HG03575 (cell line): ENCODE results near the gene POC1A.

Source experiments
- ATAC-seq: cut with Tn5 transposase; IDR thresholded peaks from one replicate; pipeline ENCODE4 v1.9.1; 2021; ENCODE audit not compliant: unreplicated experiment, insufficient number of reproducible peaks, low FRiP score; ENCODE audit errors: extremely low read depth

The POC1A gene

DNA sequence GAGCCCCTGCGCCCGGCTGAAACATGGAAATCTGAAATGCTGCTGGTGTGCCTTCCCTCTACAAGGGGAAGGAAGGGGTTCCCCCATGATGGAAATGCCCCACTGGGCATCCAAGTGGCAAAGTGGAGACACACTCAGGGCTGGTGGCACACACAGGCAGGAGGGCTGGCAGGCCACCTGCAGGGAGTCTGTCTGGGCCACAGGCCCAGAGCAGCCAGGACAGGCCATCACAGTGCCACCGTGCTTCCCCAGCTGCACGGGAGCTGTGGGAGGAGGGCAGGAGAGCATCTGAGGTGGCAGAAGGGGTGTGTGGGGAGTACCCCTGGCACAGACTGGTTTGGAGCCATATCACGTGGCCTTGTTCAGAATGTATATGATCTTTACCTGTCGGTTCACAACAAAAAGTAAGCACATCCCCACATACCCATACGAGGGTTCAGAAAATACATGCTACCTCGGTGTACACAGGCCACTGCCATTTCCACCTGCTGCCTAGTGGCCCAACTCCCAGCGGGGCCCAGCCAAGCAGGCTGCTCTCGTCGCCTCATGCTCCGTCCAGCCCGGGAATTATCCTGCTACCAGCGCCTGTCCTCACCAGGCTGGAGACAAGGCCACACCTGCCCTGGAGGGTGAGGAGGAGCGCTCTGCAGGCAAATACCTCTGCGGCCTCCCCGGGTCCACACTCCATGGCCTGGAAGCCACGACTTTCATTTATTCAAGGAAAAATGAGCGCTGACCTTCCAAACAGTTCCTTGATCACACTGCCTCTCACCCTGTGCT, 75.3 kb downstream of the POC1A start:
- no peak for ATAC-seq

DNA sequence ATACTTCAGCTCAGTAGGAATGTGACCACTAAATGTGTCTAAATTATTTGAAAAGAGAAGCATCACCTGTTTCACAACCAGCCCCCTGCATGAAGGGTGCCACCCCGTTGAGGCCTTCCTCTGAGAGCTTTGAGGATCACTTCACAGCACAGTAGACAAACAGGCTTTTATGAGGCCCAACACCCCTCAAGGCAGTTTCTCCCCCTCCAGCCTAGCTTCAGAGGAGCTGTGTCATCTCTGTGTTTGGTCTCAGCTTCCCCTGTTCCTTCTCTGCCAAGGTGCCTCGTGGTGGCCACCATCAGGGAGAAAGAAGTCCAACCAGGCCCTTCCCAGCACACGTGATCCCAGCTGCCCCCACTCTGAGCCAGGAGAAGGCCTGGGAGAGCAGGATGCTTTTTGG, 76.3 kb downstream of the POC1A start:
- no peak for ATAC-seq

DNA sequence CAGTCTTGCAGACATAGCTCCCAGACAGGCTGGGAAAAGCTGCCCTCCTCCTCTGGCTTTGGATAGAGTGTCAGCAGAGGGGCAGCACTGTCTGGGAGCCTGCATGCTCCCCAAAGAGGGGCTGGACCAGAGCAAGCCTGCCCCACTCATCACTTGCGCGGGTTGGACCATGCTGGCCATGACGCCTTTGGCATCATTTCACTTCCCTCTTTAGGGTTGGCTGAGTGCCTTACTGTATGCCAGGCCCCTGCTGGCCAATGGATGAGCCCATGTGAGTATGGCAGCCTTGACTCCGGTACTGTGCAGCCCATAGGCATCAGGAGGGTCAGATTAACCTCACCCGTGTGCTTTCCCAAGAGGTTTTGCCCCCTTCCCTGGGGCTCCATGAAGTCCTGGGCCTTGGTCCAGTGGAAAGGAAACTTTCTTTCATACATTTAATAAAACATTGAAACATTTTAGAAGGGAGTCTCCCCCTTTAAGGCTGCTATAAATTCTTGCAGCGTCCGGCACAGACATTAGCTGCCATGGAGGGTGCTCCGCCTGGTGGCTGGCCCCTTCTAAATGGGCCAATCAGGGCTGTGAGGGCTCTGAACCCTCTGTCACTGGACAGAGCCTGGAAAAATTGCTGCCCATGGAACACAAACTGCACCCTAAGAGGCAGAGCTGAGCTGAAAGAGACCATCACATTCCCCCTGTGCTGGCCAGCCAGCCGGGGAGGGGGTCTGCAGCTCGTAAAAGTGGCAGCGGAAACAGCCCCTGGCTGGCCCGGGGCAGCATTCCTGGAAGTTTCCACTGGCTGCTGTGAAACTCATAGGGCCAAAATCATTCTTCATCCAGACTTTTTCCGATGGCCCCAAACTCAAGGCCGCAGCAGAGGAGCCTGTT, 77.1 kb downstream of the POC1A start:
- no peak for ATAC-seq

DNA sequence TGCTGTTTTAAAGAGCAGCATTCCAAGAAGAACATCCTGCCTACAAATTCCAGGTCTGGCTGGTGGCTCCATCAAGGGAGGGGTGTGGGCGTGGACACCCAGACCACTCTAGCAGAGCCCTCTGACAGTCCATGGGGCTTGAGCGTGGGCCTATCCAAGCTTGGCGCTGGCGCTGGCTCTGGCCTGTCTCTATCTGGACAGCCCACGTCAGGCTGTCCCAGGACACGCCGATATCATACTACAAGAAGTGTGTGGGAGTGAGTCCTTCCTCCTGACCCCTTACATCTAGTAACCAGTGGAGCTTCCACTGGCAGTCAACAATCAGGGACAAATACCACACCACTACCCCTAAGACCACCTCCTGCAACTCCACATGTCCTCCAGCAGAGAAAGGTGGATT, 80.7 kb downstream of the POC1A start:
- ATAC-seq, result no peak

DNA sequence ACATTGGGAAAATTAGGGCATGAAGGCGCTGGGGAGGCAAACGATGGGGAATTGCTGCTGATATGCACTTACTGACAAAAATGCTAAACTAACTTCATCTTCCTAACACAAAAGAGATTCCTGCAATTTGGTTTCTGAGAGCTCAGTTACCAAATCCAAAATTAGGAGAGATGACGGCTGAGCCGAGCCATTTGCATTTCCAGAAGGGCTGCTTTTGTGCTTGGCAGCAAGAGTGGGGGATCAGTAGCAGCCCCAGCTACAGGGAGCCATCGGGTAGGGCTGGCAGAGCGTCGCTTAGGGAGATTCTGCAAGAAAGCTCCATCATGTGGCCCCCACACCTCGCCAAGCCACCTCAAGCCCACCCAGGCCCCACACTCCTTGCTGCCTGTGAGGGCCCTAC, 81.8 kb downstream of the POC1A start:
- no peak for ATAC-seq

DNA sequence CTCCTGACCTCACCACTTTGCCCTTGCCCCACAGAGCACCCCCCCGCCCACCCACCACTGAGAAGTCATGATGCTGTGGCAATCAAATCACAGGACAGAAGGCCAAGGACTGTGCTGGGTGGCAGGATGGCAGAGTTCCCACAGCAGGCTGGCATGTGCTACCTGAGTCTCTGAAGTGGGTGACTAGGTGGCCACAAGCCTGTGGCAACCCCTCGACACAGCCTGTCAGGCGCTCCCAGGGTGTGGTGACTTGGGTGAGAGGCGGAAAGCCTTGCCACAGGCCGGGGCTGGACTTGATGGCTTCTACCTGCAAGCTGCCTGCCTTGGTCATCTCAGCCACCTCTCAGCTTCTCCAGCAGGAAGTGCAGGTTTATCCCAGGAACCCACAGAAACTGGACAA, 82.2 kb downstream of the POC1A start:
- ATAC-seq, result no peak

DNA sequence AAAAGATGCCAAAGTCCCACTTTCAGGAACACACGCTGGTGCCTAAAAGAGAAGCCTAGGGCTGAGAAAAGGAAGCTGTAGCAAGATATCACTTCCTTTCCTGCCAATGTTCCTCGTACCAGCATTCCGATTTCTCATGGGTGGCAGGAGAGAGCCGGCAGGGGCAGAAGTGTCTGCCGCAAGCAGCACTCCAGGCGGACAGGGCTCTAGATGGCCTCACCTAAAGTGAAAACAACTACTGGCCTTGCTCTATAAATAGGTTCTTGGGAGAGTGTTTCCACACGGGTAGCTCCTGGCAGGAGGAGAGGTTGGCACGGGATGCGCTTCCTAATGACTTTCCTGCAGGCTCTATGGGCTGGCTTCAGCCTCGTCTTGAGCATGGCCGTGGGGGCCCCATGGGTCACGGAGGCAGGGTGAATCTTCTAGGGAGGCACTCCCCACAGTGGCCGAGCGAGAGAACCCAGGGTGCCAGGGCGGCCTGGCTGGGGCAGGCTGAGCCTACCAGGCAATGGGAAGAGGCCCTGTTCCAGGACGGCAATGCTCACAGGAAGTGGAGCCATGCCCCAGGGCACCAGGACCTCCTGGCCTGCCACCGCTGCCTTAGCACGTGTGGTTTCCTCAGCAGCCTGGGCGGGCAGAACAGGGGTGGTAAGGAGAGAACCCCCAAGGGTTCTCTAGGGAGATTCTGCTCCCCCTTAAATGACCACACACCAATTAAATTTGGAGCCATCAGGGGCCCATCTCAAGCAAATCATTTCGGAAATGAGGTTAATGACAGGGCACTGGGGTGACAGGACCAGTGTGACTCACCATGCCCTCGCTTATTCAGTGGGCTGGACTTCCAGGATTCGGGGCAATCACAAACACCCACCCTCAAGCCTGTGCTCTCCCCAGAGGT, 83.2 kb downstream of the POC1A start:
- no peak for ATAC-seq

DNA sequence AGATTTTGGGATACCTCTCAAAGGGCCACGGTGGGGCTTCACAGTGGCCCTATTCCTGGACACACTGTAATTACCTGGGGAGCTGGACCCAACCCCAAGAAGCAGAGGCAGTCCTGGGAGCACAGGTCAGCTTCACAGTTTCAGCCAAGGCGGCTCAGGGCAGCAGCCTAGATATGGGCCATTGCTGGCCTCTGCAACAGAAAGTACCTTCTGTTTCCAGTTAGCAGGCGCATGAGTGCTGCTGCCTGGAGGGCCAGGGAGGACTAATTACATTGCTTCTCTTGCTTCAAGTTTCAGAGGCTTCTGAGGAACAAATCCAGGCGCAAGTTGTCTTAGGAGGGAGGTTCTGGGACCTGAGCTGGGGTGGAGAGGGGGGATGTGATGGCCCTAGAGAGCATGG, 84.4 kb downstream of the POC1A start:
- ATAC-seq, result no peak

DNA sequence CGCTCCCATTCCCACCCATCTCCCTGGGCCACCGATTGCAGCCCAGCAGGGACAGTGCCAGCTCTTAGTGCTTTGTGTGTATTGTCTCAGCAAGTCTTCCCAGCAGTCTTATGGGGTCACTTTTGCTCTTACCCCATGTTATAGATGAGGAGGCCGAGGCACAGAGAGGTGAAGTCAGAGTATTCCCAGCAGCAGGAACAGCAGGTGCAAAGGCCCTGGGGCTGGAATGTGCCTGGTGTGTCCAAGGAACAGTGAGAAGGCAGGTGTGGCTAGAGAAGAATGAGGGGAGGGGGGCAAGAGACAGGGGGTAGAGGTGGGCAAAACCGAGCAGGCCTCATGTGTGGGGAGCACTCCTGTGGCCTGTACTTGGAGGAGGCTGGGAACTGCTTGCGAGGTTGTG, 85.1 kb downstream of the POC1A start:
- no peak for ATAC-seq

DNA sequence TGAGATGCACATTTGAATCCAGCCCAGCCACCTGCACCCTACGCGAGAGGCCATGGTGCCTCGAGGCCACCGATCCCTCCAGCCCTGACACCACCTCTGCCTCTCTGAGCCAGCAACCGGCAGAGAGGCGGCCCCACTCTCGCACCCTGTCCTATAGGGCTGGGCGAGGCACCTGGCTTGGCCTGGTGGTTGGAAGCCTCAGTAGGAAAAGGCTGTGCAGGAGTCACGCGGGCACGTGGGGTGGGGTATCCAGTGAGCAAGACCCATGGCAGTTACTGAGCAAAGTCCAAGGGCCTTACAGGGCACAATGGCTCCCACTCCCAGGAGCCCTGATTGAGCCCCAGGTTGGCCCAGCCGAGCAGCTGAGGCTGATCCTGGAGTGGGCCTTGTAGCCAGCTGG, 85.5 kb downstream of the POC1A start:
- ATAC-seq, result no peak

DNA sequence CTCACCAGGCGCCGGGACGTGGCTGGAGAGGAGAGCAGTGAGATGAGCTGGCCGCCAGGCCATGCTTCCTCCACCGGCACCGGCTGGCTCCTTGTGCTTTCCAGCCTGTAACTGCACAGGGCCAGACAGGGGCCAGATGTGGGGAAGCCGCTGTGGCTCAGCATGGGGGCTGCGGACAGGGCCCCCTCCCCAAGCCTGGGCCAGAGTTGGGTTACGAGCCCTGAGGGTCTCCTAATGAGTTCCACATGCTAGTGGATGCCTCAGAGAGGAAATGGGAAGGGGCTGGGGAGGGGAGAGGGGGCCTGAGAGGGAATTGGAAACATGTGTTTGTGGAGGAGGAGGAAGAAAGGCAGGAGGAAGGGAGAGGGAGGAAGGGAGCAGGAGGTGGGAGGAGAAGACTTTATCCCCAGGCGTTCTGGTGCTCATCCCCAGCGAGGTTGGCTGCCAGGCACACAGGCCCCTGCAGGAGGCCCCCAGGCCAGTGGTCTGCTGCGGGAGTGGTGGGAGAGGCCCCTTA, 86.1 kb downstream of the POC1A start:
- no peak for ATAC-seq

DNA sequence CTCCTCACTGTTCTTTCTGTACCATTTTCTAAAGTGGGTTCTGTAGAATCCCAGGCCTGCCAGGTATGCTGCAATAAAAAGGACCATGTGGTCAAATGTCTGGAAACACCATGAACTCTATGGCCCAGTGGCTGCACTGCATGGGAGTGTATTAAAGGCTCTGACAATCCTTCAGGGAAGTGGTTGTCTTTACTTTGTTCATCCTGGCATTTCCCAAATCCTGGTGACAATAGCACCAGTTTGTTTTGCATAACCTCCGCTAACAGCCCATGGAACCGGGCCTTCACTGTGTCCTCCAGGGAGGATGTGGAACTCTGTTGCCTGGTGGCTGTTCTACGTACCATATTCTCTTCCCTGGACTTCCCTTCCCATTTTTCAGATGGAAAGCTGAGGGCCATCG, 86.7 kb downstream of the POC1A start:
- ATAC-seq, result no peak

DNA sequence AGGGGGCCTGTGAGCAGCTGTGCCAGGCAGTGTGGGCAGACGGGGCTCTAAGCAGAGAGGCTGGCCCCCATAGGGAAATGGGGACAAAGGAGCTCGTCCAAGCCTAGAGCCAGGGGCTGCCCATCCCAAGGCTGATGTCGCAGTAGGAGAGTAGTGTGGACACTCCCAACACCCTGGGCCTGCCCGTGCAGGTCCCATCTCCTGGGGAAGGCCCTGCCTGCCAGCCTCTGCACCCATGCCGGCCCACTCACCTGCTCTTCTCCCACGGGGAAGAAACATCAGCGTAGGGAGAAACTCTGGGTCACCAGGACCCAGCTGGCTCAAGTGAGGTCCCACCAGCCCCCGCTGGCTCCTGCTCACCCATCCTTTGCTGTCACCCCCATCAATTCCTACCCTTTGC, 87.2 kb downstream of the POC1A start:
- no peak for ATAC-seq

DNA sequence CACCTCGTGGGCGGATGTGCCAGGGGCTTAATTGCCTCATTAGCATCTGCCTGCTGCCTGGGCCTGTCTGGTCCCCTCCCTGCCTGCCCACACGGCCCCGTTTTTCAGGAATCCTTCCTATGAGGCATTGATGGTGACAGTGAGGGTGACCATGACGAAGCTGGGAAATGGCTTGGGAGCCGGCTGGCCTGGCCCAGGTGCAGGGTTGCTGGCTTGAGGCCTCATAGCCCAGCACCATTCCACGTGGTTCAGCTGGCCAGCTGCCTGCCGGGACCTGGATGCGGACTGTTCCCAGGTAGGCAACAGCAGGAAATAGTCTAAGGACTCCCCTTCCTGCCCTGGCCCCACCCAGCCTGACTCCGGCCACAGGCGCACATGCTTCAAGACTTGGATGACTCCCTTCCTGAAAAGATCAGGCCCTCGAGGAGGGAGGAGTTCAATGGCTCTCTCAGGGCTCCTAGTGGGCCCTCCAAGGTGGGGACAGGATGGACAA, 88.9 kb downstream of the POC1A start:
- no peak for ATAC-seq

DNA sequence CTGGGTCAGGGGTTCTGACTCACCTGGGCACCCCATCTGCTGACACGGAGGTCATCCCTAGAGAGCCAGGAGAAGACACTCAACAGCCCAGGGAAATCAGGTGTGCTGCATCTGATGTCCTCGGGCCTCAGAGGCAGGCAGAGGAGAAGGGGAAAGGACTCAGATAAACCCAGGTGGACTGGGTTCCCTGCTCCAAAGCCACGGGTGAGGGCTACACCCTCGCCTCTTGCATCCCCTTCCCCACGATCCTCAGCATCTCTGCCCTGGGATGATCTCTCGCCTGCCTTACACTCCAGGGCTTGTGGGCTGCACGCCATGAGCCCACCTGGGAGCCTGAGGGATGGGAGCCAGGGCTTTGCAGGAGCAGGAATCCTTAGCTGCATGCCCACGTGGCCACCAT, 89.7 kb downstream of the POC1A start:
- ATAC-seq, result no peak

DNA sequence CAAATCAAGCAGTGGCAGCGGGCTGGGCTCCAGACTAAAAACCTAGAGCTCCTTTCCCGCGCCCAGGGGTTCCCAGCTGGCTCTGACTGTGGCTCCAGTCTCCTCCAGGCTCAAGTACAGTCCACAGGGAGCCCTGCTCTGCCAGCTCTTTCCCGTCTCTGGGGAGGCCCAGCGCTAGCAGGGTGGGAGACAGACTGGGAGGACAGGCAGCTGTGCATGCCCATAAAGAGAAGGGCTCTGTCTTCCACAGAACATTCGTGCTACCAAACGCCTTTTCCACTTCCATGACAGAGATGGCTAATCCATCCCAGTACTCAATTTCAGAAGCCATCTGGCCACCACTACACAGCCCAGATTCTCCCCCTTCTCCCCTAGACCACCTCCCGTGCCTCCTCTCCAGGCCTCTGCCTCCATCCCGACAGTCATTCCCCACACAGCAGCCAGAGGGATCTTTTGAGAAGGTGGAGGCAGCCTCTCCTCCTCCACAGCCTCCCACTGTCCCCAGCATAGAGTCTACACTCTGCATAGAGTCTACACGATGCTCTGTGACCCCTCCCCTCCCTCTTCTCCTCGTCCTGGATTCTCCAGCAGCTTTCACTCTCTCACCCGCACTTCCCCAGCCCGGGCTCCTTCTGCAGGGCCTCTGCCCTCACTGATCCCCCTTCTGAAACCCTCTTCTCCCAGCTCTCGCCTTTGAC, 91.0 kb downstream of the POC1A start:
- no peak for ATAC-seq

DNA sequence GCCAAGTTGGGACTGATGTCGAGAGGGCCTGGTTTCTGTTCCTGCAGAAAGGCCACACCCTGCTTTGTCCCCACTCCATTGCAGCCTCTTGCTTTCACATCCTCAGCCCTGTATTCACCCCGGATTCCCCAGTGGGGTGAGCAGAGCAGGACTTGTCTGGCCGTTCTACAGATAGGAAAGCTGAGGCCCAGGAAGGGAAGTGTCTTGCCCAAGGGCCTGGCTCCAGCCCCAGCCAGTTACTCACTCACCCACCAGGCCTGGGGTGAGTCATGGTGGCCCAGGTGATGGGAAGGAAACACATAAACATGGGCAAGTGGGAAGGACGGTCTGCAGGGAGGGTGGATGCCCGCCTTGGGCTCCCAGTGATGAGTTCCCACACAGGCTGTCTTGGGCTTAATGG, 91.7 kb downstream of the POC1A start:
- no peak for ATAC-seq

DNA sequence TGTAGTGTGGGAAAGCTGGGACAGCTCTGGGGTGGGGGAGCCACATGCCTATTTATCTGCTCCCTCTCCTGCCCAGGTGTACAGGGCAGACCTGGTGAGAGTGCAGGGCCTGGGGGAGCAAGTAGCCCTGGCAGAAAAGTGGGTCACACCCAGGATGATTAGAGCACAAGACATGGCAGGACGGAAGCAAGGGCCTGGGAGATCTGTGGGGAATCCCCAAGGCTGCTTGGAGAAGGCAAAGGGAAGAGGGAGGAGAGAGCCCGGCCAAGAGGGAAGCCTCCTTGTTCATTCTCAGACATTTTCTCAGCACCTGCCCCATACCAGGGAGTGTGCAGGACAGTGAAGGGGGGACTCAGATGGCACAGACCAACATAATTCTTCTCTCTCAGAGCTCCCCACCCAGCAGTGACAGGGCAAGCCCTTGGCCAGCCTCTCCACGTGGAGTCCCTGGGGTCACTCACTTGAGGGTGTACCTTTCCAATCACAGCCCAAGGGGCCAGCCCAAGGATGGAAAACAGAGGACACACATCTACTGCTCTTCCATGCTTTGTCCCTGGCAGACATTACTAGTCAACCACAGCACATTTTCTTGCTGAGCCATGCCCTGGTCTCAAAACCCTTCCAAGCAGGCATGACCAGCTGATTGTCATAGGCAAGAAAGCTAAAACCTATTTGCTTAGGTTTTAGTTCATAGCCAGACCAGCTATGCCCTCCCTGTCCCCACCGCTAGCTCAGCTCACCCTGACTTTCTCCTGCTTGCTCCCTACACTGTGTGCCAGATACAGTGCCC, 92.9 kb downstream of the POC1A start:
- no peak for ATAC-seq
